Right ventricle myocardium inferior (tissue), 1 donor: ENCODE results near the gene SORD. TPM values are rescaled to one million over a fixed set of nuclear protein-coding genes. Genes with fewer than 3 reads are reported as not detected.
"Not testable (repeated sequence)": the region's sequence is repeated elsewhere in the genome, so short reads cannot be mapped to it uniquely, and the experiment has no call there.

ENCODE experiments used
- ATAC-seq: fragments of 200-7000 bp; cut with Tn5 transposase; one replicate; pipeline ENCODE4 v1.9.1; 2020; ENCODE audit warnings: mild to moderate bottlenecking, moderate library complexity
- DNase-seq: peaks from one replicate; pipeline ENCODE4 v3.0.0; 2021; ENCODE audit errors: missing footprints
- intact Hi-C: fragments of 100-400 bp; cut with DNase I; formaldehyde crosslinking; loops from one replicate; pipeline ENCODE4 v1.11.0; 2022
- total RNA-seq: library from RNA; stranded (reverse); fragmentation: NEBNext Ultra II Directional; extraction: Animal tissue kit (Norgen Biotek cat#: 25700); gene quantifications from one replicate; pipeline ENCODE4 v1.2.1, GENCODE V29; 2021
- donor health status: DM: no; HTN: yes; CAD: no; lungs with severe emphysema.

The SORD gene
- total RNA-seq, 1 donor from 2014 or later = 11.2 TPM

DNA sequence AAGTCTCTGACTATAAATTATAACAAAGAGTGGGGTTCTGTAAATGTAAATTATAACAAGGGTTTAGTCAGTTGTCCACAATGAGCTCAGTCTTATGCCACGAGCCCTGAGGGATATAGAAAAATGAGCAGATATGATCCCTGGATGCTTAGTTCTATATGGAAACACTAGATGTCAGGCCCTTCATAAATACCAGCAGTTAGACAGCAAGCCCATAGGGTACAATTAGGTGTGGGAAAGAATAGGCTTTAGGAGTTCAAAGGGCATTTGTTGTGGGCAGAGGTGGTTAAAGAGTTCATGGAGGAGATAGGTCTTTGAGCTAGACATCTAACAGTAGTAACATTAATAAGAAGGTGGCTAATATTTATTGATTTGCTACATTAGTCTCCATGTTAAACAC is 21.3 kb downstream of the SORD start:
- intact Hi-C loops, ATAC-seq, DNase-seq: not testable (repeated sequence)

DNA sequence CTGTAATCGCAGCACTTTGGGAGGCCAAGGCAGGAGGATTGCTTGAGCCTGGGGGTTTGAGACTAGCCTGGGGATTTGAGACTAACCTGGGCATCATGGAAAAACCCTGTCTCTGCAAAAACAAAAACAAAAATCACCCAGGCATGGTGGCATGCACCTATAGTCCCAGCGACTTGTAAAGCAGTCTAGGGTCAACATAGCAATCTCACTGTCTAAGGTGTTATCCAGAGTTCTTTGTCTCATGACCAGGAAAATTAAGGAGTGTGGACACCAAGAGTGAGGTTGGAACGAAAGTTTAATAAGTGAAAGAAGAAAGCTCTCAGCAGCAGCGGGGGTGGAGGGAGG is 25.4 kb downstream of the SORD start:
- intact Hi-C loops, ATAC-seq, DNase-seq: not testable (repeated sequence)

DNA sequence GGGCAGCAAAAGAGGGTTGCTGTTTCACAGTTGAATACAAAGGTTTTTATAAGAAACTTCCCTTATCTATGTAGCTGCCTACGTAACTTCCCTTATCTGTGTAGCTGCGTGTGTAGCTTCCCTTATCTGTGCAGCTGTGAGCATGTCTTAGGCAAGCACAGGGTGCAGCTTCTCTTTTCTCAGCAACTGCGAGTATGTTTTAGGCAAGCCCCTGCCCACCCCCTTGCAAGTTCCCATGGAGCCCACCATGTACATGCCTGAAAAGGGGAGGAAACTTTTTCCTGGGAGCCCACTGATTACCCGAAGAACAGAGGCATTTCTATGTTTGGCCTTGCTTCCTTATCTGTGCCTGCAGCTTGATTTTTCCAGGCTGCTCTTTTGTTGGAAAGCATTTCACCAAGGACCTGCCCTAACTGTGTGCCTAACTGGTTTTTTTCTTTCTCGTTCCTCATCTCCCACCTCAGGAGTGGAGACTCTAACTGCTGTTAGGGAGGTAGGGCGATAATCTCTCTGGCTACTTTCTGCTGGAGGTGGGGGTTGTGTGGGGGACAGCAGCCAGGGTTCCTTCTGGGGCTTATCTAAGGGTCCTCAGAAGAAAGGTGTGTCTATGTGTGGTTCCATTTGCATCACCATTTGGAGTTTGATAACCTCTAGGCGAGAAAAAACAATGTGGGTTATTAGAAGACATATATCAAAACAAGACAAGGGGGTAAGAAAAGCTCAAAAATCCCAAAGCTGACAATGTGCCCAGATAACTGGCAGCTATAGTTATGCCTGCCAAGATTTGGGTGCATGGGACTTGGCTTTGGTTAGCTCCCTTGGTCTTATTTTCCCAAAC is 26.0 kb downstream of the SORD start:
- ATAC-seq (peak; percentile 56), DNase-seq (peak; percentile 66)
- intact Hi-C loops = no loop called here

DNA sequence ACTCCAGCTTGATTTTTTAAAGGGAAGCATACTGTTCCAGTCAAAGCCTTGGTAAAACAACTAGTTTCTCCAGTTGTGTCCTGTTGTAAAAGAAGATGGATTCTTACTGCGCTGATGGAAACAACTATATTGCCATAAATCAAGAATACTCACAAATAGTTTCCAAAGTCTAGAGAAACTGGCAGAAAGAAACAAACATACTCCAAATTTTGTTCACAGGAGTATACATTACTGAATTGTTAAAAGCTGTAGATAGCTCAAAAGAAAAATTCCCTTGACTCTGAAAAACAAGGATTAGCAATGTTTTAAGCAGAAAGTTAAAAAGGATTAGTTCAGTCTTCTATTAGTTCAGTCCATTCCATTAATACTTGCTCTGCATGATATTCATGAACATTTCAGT is 27.6 kb downstream of the SORD start:
- ATAC-seq (no peak), DNase-seq (no peak)
- intact Hi-C loops = no loop called here

DNA sequence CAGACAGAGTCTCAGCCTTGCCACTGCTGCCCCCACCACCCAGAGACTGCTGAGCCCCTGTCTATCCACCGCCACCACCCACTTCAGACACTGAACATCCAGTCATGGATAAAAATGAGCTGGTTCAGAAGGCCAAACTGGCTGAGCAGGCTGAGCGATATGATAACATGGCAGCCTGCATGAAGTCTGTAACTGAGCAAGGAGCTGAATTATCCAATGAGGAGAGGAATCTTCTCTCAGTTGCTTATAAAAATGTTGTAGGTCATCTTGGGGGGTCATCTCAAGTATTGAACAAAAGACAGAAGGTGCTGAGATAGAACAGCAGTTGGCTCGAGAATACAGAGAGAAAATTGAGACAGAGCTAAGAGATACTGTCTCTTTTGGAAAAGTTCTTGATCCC is 29.7 kb downstream of the SORD start:
- not testable (repeated sequence) for ATAC-seq

DNA sequence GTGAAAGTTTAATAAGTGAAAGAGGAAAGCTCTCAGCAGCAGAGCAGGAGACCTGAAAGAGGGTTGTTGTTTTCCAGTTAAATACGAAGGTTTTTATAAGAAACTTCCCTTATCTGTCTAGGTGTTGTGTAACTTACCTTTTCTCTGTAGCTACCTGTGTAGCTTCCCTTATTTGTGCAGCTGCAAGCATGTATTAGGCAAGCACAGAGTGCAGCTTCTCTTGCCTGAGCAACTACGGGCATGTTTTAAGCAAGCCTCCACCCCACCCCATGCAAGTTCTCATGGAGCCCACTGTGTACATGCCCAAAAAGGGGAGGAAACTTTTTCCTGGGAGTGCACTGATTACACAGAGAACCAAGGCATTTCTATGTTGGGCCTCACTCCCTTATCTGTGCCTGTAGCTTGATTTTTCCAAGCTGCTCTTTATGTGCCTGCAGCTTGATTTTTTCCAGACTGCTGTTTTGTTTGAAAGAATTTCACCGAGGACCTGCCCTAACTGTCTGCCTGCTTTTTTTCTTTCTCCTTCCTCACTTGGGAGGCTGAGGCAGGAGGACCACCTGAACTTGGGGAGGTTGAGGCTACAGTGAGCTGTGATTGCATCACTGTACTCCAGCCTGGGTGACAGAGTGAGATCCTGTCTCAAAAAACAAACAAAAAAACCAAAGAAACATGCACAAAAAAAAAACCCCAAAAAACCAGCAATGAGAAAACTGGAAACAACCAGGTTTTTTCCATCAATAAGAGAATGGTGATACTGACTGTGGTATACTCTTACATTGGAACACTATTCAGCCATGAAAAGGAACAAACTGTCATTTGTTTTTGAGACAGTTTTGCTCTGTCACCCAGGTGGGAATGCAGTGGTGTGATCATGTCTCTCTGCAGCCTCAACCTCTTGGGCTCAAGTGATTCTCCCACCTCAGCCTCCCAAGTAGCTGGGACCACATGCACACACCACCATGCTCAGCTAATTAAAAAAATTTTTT is 36.0 kb downstream of the SORD start:
- intact Hi-C loops, DNase-seq, ATAC-seq: not testable (repeated sequence)

More for the DNA sequence above, 29.7 kb downstream of the SORD start:
- DNase-seq, intact Hi-C loops: not testable (repeated sequence)

DNA sequence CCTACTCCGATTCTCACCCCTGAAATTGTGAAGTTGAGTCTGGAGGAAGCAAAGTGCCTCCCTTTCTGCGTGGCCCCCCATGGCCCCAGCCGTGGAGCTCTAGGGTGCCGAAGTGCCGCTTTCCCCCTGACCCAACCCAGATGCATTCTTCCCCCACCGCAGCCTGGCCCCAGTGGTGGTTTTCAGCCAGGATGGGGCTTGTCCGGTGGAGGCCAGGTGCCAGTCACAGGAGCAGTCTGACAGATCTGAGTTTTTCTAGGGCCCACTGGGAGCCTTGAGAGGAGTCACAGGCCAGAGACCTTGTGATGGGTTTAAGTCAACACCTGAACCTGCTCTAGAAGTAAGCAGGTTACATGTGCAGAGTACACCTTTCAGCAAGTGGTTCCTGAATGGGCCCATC is 39.3 kb downstream of the SORD start:
- DNase-seq, intact Hi-C loops, ATAC-seq: not testable (repeated sequence)

DNA sequence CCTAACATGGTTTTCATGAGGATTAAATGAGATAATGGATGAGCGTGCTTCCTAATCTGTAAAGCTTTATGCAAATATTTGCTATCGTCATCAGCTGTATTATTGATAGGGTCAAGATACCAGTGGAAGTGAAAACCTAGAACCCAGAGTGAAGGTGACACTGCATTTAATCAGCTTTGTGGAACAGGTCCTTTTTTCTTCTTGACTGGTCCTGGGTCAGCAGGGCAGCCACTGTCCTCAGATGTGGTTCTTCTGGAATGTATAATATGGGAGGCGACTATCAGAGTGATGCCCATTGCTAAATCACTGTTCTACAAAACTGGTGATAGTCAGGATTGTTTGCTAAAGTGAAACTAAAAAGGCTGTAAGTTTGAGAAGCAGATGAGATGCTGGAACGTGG is 41.4 kb downstream of the SORD start:
- DNase-seq = no peak
- intact Hi-C loops = no loop called here
- ATAC-seq = no peak

DNA sequence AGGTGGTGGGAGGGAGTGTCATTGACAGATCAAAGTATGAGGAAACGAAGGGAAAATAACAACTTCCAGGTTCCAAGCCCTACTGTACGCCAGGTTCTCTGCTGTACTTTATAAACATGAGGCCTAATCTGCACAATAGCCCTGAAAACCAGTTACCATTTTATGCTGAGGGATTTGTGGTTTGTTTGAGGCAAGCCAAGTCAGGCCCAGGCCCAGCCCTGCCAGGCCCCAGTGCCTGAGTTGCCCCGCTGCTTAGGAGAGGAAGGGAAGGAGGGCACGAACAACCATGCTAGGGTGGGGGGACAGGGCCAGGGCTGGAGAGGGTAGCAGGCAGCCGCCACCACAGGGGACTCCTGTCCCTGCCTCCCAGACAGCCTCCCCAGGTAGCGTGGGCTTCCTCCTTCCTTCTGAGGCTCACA is 47.0 kb downstream of the SORD start:
- DNase-seq, intact Hi-C loops, ATAC-seq: not testable (repeated sequence)

DNA sequence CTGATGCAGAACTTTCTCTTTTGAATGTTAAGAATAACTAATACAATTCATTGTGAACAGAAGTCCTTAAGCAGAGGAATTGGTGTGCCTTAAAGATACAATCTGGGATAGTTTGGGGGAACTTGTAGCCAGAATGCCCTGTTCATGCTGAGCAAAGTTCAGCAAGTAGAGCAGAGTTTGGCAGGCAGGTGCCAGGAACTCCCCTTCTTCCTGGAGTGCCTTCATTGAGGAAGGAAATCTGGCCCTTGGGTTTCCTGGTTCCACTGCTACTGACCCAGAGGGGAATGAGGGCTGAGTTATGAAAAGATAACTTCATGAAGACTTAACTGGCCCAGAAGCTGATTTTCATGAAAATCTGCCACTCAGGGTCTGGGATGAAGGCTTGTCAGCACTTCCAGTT is 50.6 kb downstream of the SORD start:
- intact Hi-C loops, DNase-seq, ATAC-seq: not testable (repeated sequence)

DNA sequence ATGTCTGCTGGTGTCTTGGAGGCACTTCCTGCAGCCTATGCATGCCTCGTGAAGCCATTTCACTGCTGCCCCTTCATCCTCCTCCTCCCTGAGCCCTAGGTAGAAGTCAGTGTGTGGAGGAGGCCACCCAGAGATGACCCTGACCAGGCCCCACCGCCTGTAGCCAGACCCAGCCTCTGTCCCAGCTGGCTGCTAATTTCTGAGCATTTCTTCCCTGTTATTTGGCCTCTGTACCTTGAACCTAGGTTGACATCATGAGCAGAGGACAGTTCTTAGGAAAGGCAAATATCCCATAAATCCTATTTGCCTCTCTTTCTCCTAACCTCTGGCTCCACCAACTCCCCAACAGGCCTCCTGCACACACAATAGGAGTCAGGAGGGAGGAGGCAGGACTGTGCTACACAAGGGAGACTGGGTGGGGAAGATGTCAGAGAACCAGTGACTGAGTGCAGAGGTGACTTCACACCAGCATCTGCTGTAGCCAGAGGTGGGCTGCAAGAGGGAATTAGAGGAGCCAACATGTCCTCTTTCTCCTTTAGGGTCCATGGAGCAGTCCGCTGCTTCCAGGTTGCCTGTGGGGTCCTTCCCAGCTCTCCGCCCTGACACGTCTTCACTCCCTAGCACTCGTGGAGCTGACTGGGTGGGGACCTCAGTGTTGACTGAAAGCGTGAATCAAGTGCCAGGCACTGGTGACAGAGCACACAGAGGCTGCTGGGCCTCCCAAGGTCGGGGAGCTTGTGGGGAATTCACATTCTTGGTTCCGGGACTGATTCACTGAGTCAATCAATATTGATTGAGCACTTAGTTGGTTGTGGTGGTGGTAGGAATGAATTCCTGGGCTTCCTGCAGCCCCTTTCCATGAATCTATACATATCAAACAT is 52.7 kb downstream of the SORD start:
- DNase-seq, ATAC-seq, intact Hi-C loops: not testable (repeated sequence)

DNA sequence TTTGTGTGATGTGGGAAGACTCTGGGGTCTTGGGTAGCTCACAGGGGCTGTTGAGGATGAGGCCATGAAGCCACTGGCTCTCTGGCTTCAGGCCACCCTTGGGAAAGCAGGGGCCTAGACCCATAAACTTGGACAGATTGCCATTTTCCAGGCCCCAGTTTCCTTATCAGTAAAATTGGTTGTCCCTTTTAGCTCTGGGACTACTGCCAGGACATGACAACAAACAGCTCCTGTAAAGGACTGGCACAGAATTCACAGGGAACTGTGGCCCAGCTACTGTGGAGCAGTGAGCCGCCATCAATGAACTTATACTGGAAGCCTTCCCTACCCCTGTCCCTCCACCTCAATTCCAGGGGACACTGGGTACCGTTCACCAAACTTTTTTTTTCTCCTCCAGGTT is 54.4 kb downstream of the SORD start:
- DNase-seq, intact Hi-C loops: not testable (repeated sequence)
- ATAC-seq = peak; percentile 58

DNA sequence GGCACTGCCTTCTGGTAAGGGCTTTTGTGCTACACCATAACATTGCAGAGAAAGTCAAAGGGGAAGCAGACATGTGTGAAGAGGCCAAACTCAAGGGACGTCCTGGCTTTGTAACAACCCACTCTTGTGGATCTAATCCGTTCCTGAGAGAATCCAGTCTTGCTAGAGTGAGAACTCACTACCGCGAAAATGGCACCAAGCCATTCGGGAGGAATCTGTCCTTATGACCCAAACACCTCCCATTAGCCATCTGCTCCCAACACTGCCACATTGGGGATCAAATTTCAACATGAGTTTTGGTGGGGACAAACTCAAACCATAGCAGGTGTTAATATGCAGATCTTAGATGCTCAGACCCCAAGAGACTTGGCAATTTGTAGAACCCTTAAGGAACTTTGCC is 56.2 kb downstream of the SORD start:
- intact Hi-C loops, ATAC-seq, DNase-seq: not testable (repeated sequence)

DNA sequence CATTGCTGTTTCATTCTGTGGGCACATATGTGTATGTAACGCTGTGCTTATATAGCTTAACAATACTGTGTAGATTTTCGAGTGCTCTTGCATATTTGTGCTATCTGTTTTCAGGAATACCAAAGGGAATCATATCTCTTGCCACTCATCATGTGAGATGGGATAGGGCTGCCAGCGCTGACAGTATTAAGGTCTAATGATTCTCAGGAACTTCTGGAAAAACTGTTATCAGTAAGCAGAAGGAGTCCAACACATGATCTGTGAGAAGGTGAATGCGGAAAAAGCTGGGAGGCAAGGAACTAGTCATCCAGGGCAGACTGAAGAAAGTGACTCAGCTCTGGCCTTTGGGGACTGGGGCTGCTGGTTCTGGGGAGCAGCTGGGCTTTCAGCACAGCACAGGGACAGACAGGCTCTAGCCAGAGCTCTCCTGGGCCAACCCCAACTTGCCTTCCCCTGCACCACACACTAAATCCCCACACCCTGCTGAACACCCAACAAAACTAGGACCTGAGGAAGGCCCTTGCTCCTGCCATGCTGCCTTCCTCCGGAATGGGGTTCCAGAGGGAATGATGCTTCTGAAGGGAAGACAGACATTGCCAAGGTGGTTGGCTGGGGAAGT is 56.7 kb downstream of the SORD start:
- intact Hi-C loops = not testable (repeated sequence)

DNA sequence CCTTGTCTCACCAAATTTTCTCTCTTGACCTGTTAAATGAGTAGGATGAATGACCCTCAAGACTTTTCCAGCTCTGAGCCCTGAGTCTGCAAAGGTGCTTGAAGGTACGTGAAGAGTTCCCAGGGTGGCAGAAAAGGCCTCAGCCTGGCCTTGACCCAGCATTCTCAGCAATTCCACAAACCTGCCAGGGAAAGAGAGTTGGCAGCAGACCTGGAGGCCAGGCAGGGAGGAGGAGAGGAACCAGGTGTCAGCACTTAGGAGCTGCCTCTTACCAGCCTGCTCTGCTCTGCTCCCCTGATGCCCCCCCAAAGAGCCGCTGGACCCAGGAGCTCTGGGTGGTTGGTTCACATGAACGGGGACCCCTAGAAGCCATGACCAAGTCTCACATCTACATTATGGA is 57.6 kb downstream of the SORD start:
- peak; percentile 67 for ATAC-seq
- DNase-seq, intact Hi-C loops: not testable (repeated sequence)

More for the DNA sequence above, 56.7 kb downstream of the SORD start:
- DNase-seq = not testable (repeated sequence)
- ATAC-seq = peak; percentile 52

DNA sequence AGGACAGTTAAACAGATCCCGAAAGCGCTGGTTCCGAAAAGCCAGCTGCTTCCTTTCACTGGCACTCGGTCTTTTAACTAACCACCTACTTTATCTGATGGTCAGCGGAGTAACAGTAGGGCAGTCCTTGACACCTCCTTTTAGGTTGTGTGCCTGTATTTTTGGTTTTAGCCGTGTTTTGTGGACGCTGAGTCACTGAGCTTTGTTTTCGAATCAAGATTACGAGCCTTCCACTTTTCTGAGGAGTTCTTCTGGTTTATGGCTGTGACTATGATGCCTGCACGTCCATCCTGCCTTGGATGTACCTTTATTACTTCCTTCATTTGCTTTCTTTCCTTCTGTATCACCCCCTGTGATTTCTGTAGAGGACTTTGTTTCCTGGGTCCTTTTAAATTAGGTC is 59.4 kb downstream of the SORD start:
- ATAC-seq, DNase-seq, intact Hi-C loops: not testable (repeated sequence)

DNA sequence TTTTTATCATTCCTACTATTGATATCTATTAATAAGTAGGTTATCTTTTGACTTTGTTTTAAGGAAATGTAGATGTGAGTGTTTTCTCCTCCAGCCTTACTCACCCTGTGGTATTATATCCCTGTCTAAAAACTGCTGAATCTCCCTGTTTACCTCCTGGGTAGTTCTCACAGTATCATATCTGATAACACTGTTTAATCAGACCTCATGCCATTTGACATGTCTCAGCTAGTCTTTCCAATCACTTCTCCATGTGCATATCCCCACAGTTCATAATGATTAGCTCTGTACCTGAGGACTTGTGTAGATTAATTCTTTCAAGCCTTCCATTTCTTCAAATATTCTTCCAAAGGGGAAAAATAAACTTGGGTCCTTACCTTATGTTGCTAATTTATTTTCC is 60.2 kb downstream of the SORD start:
- no peak for ATAC-seq
- intact Hi-C loops = no loop called here
- DNase-seq = no peak

DNA sequence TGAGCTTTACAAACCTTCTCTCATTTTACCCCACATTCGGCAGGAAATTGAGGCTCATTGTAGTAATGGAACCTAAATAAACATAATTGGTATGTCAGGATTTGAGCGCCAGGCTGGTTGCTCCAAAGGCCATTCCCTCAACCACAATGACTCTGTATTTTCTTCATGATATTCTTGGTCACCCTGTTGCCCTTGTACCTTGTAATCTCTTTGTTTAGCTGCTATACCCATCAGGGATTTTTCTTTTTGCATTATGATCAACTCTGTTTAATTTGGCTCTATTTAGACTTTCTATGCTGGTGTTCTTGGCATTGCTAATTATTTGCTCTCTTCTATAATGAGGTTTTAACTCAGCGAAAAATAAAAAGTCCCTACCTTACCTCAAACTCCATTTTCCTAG is 61.2 kb downstream of the SORD start:
- ATAC-seq (no peak), DNase-seq (no peak)
- intact Hi-C loops = no loop called here
